DMS53 (cell line): ENCODE measurements around the gene ALKBH5.
A peak's percentile ranks its signal among the peaks of the same experiment; 100 is the strongest.

Source experiments
- DNase-seq: peaks from one replicate; lab custom pipeline; 2025; lab: John Stamatoyannopoulos, UW

ALKBH5 gene

GRCh38 chr17:18158022-18158600 lies 25.5 kb upstream of the ALKBH5 start:
- DNase-seq, result peak; percentile 94

- DNase-seq, result no peak
These were observed 24.0 kb upstream of the ALKBH5 start for GRCh38 chr17:18159551-18160120.

- DNase-seq, result no peak
These were observed 23.3 kb upstream of the ALKBH5 start for GRCh38 chr17:18160128-18160856.

- DNase-seq, result no peak
These were observed 22.2 kb upstream of the ALKBH5 start for GRCh38 chr17:18161207-18162145.

GRCh38 chr17:18163547-18163946 lies 20.1 kb upstream of the ALKBH5 start:
- no peak for DNase-seq

- peak; percentile 34 for DNase-seq
These were observed 16.7 kb upstream of the ALKBH5 start for GRCh38 chr17:18166894-18167293.

- DNase-seq, result no peak
These were observed 16.2 kb upstream of the ALKBH5 start for GRCh38 chr17:18167421-18167820.

- no peak for DNase-seq
These were observed 10.9 kb upstream of the ALKBH5 start for GRCh38 chr17:18172531-18173278.

- no peak for DNase-seq
These were observed 9.9 kb upstream of the ALKBH5 start for GRCh38 chr17:18173740-18174139.

- no peak for DNase-seq
These were observed 7.5 kb upstream of the ALKBH5 start for GRCh38 chr17:18176176-18176575.

GRCh38 chr17:18177133-18177532 lies 6.5 kb upstream of the ALKBH5 start:
- no peak for DNase-seq

- no peak for DNase-seq
These were observed 5.9 kb upstream of the ALKBH5 start for GRCh38 chr17:18177722-18178121.

GRCh38 chr17:18179196-18179595 lies 4.4 kb upstream of the ALKBH5 start:
- DNase-seq, result no peak

GRCh38 chr17:18179804-18180203 lies 3.8 kb upstream of the ALKBH5 start:
- DNase-seq, result no peak

- DNase-seq, result no peak
These were observed 2.3 kb upstream of the ALKBH5 start for GRCh38 chr17:18181358-18181757.

- peak; percentile 52 for DNase-seq
These were observed 1.3 kb upstream of the ALKBH5 start for GRCh38 chr17:18182110-18182977.

GRCh38 chr17:18182978-18183333 lies 672 bp upstream of the ALKBH5 start:
- peak; percentile 87 for DNase-seq

GRCh38 chr17:18184143-18185031 lies 759 bp downstream of the ALKBH5 start:
- DNase-seq, result peak; percentile 68

- DNase-seq, result no peak
These were observed 1.8 kb downstream of the ALKBH5 start for GRCh38 chr17:18185391-18185790.
